PFSK-1 (cell line): Measurements from ENCODE around the gene EPM2AIP1.

Experiments used
- POLR2AphosphoS5 ChIP-seq: IDR thresholded peaks from 2 replicates; pipeline ENCODE4 v1.6.1; 2012; ENCODE audit warnings: low read depth, mild to moderate bottlenecking, control low read depth, low read length, moderate library complexity
- TF ChIP-seq, protein P1 (sequence below), 2 experiments: IDR thresholded peaks; 2 replicates each; pipeline versions ENCODE4 v1.6.1 to v1.8.0; 2011 to 2012; ENCODE audit warnings: low read depth in 2 of 2, low read length in 2 of 2, control low read depth in 1 of 2, inconsistent platforms in 1 of 2, mild to moderate bottlenecking in 1 of 2, moderate library complexity in 1 of 2; ENCODE audit not compliant: insufficient read depth in 1 of 2

DNA sequence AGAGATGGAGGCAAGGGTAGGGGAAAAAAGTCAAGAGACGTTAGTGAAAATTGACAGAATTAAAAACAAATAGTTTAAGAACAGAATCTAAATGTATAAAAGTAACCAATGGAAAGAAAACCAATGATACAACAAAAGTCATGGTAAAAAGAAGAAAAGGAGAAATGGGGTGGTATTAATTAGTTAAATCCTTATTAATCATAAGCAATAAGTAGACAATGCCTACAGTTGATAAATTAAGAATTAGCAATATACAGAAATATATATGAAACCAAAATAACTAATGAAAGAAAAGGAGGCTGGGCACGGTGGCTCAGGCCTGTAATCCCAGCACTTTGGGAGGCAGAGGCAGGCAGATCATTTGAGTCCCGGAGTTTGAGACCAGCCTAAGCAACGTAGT, 23.8 kb downstream of the EPM2AIP1 start:
- TF ChIP-seq POLR2AphosphoS5 = no peak
- TF ChIP-seq, protein P1, sequence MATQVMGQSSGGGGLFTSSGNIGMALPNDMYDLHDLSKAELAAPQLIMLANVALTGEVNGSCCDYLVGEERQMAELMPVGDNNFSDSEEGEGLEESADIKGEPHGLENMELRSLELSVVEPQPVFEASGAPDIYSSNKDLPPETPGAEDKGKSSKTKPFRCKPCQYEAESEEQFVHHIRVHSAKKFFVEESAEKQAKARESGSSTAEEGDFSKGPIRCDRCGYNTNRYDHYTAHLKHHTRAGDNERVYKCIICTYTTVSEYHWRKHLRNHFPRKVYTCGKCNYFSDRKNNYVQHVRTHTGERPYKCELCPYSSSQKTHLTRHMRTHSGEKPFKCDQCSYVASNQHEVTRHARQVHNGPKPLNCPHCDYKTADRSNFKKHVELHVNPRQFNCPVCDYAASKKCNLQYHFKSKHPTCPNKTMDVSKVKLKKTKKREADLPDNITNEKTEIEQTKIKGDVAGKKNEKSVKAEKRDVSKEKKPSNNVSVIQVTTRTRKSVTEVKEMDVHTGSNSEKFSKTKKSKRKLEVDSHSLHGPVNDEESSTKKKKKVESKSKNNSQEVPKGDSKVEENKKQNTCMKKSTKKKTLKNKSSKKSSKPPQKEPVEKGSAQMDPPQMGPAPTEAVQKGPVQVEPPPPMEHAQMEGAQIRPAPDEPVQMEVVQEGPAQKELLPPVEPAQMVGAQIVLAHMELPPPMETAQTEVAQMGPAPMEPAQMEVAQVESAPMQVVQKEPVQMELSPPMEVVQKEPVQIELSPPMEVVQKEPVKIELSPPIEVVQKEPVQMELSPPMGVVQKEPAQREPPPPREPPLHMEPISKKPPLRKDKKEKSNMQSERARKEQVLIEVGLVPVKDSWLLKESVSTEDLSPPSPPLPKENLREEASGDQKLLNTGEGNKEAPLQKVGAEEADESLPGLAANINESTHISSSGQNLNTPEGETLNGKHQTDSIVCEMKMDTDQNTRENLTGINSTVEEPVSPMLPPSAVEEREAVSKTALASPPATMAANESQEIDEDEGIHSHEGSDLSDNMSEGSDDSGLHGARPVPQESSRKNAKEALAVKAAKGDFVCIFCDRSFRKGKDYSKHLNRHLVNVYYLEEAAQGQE (IDR thresholded peaks at IDR 0.05; ENCODE audit: insufficient read depth in 1 of 2, low read depth in 2 of 2, low read length in 2 of 2) = no peak
